ENCODE results near the gene CIROP.

CIROP gene

GRCh38 chr14:23055147-23055550 lies 49.6 kb downstream of the CIROP start:
- no peak for DNase-seq (ENCODE audit: low read depth)
- TF ChIP-seq, protein P1, sequence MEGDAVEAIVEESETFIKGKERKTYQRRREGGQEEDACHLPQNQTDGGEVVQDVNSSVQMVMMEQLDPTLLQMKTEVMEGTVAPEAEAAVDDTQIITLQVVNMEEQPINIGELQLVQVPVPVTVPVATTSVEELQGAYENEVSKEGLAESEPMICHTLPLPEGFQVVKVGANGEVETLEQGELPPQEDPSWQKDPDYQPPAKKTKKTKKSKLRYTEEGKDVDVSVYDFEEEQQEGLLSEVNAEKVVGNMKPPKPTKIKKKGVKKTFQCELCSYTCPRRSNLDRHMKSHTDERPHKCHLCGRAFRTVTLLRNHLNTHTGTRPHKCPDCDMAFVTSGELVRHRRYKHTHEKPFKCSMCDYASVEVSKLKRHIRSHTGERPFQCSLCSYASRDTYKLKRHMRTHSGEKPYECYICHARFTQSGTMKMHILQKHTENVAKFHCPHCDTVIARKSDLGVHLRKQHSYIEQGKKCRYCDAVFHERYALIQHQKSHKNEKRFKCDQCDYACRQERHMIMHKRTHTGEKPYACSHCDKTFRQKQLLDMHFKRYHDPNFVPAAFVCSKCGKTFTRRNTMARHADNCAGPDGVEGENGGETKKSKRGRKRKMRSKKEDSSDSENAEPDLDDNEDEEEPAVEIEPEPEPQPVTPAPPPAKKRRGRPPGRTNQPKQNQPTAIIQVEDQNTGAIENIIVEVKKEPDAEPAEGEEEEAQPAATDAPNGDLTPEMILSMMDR (IDR thresholded peaks at IDR 0.05; ENCODE audit: control insufficient read depth, extremely low read depth, insufficient read depth): no peak
- no peak overlapping the region for H3K4me3 ChIP-seq (ENCODE audit: low read depth, low read length)

GRCh38 chr14:23054000-23054811 lies 50.6 kb downstream of the CIROP start:
- TF ChIP-seq, protein P1 (IDR thresholded peaks at IDR 0.05; ENCODE audit: control insufficient read depth, extremely low read depth, insufficient read depth): no peak
- DNase-seq (ENCODE audit: low read depth): no peak
- no peak overlapping the region for H3K4me3 ChIP-seq (ENCODE audit: low read depth, low read length)

- DNase-seq (ENCODE audit: low read depth): no peak
- no peak overlapping the region for H3K4me3 ChIP-seq (ENCODE audit: low read depth, low read length)
- TF ChIP-seq, protein P1 (IDR thresholded peaks at IDR 0.05; ENCODE audit: control insufficient read depth, extremely low read depth, insufficient read depth): no peak
Measured at GRCh38 chr14:23053426-23053825, 51.4 kb downstream of the CIROP start.

DNA sequence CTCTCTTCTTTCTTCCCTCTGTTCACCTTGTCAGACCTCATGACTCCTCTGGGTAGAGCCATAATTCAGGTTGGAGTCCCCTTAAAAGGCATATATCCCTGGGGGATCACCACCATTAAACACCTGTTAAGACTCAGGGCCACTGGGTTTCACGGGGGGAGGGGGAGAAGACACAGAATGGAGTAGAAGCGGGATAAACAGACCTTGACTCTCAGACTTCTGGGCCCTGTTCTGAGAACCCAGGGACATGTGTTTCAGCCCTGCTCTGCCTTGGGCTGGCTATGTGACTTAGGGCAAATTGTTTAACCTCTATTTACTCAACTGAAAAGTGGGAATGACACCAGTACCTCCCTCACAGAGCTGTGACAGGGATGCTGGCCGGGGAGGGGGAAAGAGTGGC lies 52.1 kb downstream of the CIROP start:
- no peak overlapping the region for H3K4me3 ChIP-seq (ENCODE audit: low read depth, low read length)
- TF ChIP-seq, protein P1 (IDR thresholded peaks at IDR 0.05; ENCODE audit: control insufficient read depth, extremely low read depth, insufficient read depth): no peak
- DNase-seq (ENCODE audit: low read depth): no peak

- TF ChIP-seq, protein P1 (IDR thresholded peaks at IDR 0.05; ENCODE audit: control insufficient read depth, extremely low read depth, insufficient read depth): 0 out of 2 replicates have a peak, but pooled peaks have one; percentile 6
- DNase-seq (ENCODE audit: low read depth): no peak
Measured at GRCh38 chr14:23052182-23052623, 52.6 kb downstream of the CIROP start.

DNA sequence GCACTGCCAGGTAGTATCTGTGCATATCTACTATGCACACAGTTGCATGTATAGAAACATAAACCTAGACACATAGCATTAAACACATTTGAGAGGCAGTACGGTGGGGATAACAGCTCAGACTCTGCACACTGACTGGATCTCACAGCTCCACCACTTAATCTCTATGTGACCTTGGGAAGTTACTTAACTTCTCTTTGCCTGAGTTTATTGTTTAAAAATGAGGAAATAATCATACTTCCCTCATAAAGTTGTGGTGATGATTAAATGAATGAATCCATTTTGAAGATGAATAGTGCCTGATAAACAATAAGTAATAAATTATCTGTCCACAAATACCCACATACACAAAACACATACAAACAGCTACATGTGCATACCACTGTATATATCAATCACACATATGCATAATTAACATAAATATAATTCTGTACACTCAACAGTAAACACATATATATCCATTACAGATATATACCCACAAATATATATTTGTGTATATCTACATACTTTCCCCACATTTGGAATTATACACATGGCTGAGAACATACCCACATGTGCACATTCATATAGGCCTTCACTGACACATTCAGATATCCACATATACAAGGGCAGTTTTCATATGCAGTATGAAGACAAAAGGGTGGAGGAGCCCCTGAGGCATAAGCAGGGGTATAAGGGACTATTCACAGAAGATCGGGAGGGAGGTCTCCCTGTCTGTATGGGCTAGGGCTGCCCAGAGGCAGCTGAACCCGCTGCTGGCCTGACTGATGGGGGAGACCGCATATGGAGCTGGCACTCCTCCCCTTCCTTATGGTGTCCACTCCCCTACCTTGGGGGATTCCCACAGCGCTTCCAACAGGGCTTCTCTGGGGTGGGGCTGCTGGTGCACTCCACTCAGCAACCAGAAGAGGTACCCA lies 53.4 kb downstream of the CIROP start:
- H3K4me3 ChIP-seq (ENCODE audit: low read depth, low read length): no peak overlapping the region
- TF ChIP-seq, protein P1 (IDR thresholded peaks at IDR 0.05; ENCODE audit: control insufficient read depth, extremely low read depth, insufficient read depth): no peak
- DNase-seq (ENCODE audit: low read depth): no peak

More at GRCh38 chr14:23052182-23052623, 52.6 kb downstream of the CIROP start:
- H3K4me3 ChIP-seq (ENCODE audit: low read depth, low read length): no peak overlapping the region

All from LNCaP clone FGC (cell line).